Mesendoderm (in vitro differentiated cells): Measurements from ENCODE around the gene TAF12. TPM values are rescaled to one million over a fixed set of nuclear protein-coding genes. Genes with fewer than 3 reads are reported as not detected.

Experiments
- small RNA-seq: library from polyadenylated mRNA; stranded (forward); fragments of <200 nt; extraction: miRNeasy Mini kit (QIAGEN cat#:217004); gene quantifications from one replicate; pipeline ENCODE3, GENCODE V24; 2013; ENCODE audit not compliant: insufficient read depth

TAF12 gene

Small RNA genes lying within 50 kb of the gene (small RNA-seq; reads per million reads assigned to genes)
- not detected for gene RF00422
- not detected for gene RNU11
- not detected for gene SNORA16A
- gene SNORA44, result not detected
- not detected for gene SNORA61
- 15,549 reads per million, percentile 100 among the genes with 10 or more reads in this experiment for gene SNORD99
